IMR-90 (cell line): Measurements from ENCODE around the gene NPAS2. TPM values are rescaled to one million over a fixed set of nuclear protein-coding genes. Genes with fewer than 3 reads are reported as not detected.

Source experiments
- ATAC-seq: fragments of 200-7000 bp; cut with Tn5 transposase; 2 replicates; pipeline ENCODE4 v1.9.1; 2020; ENCODE audit warnings: low read depth, mild to moderate bottlenecking, moderate library complexity
- BruUV-seq: library from RNA; stranded (reverse); fragments of 400-500 nt; replicated peaks from 2 replicates; lab custom pipeline; 2021; lab: Mats Ljungman, UMichigan
- CTCF ChIA-PET: fragments of 300-600 bp; formaldehyde crosslinking; extraction: SDS; loops from one replicate; lab custom pipeline; 2021; ENCODE audit warnings: antibody characterized with exemption; lab: Yijun Ruan, JAX
- POLR2A ChIA-PET: fragments of 300-600 bp; sonication (Branson Sonifier 250); formaldehyde crosslinking; loops from one replicate; lab custom pipeline; 2022; ENCODE audit warnings: antibody characterized with exemption; ENCODE audit not compliant: unreplicated experiment; lab: Charles Lee
- DNase-seq: peaks from one replicate; pipeline ENCODE4 v3.0.0; 2013
- H2AFZ ChIP-seq: replicated peaks from 2 replicates; pipeline ENCODE3; 2013; ENCODE audit warnings: low read length, mild to moderate bottlenecking; ENCODE audit not compliant: poor library complexity
- H2AK5ac ChIP-seq: 2 replicates; pipeline ENCODE4 v1.6.1; 2013; ENCODE audit warnings: low read depth, low read length, inconsistent platforms
- H2AK9ac ChIP-seq: replicated peaks from 2 replicates; pipeline ENCODE3; 2013; ENCODE audit warnings: mild to moderate bottlenecking, low read depth, low read length, moderate library complexity; ENCODE audit not compliant: poor library complexity
- H2BK120ac ChIP-seq: 2 replicates; pipeline ENCODE4 v1.6.1; 2013; ENCODE audit warnings: low read depth, low read length, inconsistent platforms
- H2BK15ac ChIP-seq: 3 replicates; pipeline ENCODE4 v1.6.1; 2013; ENCODE audit warnings: low read depth, low read length, inconsistent platforms
- H2BK20ac ChIP-seq: 2 replicates; pipeline ENCODE4 v1.6.1; 2013; ENCODE audit warnings: low read depth, mild to moderate bottlenecking, inconsistent platforms, low read length, moderate library complexity
- H2BK5ac ChIP-seq: 2 replicates; pipeline ENCODE4 v1.6.1; 2013; ENCODE audit warnings: mild to moderate bottlenecking, low read depth, low read length, inconsistent platforms; ENCODE audit not compliant: poor library complexity, severe bottlenecking
- H3K14ac ChIP-seq: replicated peaks from 2 replicates; pipeline ENCODE4 v1.6.1; 2013; ENCODE audit warnings: low read depth, low read length, inconsistent platforms
- H3K18ac ChIP-seq: 2 replicates; pipeline ENCODE4 v1.6.1; 2013; ENCODE audit warnings: low read depth, low read length, control low read depth
- H3K23ac ChIP-seq: 2 replicates; pipeline ENCODE4 v1.6.1; 2013; ENCODE audit warnings: low read depth, low read length, inconsistent platforms
- H3K27ac ChIP-seq: 2 replicates; pipeline ENCODE4 v1.5.1; 2013; ENCODE audit warnings: mild to moderate bottlenecking, control low read depth, low read length; ENCODE audit not compliant: insufficient read depth
- H3K27me3 ChIP-seq: 2 replicates; pipeline ENCODE4 v1.6.1; 2013; ENCODE audit warnings: low read length; ENCODE audit not compliant: control insufficient read depth, insufficient read depth
- H3K36me3 ChIP-seq: 2 replicates; pipeline ENCODE4 v1.6.1; 2013; ENCODE audit warnings: low read length, mixed read lengths; ENCODE audit not compliant: control insufficient read depth, insufficient read depth
- H3K4ac ChIP-seq: 2 replicates; pipeline ENCODE4 v1.6.1; 2013; ENCODE audit warnings: low read depth, low read length, inconsistent platforms
- H3K4me1 ChIP-seq: 2 replicates; pipeline ENCODE4 v1.6.1; 2013; ENCODE audit warnings: low read length, mixed read lengths; ENCODE audit not compliant: control insufficient read depth, insufficient read depth
- H3K4me2 ChIP-seq: 2 replicates; pipeline ENCODE4 v1.6.1; 2013; ENCODE audit warnings: low read depth, mild to moderate bottlenecking, control low read depth, low read length, moderate library complexity
- H3K4me3 ChIP-seq: 2 replicates; pipeline ENCODE4 v1.5.1; 2013; ENCODE audit warnings: low read depth, mild to moderate bottlenecking, control low read depth, low read length, moderate library complexity; ENCODE audit not compliant: insufficient read depth
- H3K56ac ChIP-seq: 2 replicates; pipeline ENCODE4 v1.6.1; 2013; ENCODE audit warnings: low read length, inconsistent platforms; ENCODE audit not compliant: insufficient read depth; ENCODE audit errors: extremely low read depth
- H3K79me1 ChIP-seq, 2 experiments: 2 replicates each; pipeline ENCODE4 v1.6.1; 2013; ENCODE audit warnings: low read length in 2 of 2, inconsistent platforms in 1 of 2, low read depth in 1 of 2
- H3K9ac ChIP-seq: 2 replicates; pipeline ENCODE4 v1.6.1; 2013; ENCODE audit warnings: low read depth, low read length, control low read depth
- H3K9me1 ChIP-seq: 2 replicates; pipeline ENCODE4 v1.6.1; 2013; ENCODE audit warnings: low read length, inconsistent platforms; ENCODE audit not compliant: insufficient read depth
- H3K9me3 ChIP-seq: 2 replicates; pipeline ENCODE4 v1.6.1; 2013; ENCODE audit warnings: low read length; ENCODE audit not compliant: control insufficient read depth, insufficient read depth
- H4K20me1 ChIP-seq: 2 replicates; pipeline ENCODE4 v1.6.1; 2013; ENCODE audit warnings: low read length, inconsistent platforms; ENCODE audit not compliant: insufficient read depth
- H4K5ac ChIP-seq: 2 replicates; pipeline ENCODE4 v1.6.1; 2013; ENCODE audit warnings: mild to moderate bottlenecking, low read depth, low read length, control low read depth
- H4K8ac ChIP-seq, 2 experiments: 2 replicates each; pipeline ENCODE4 v1.6.1; 2013; ENCODE audit warnings: low read depth in 2 of 2, low read length in 2 of 2, control low read depth in 1 of 2, inconsistent platforms in 1 of 2
- H4K91ac ChIP-seq: 2 replicates; pipeline ENCODE4 v1.6.1; 2013; ENCODE audit warnings: low read depth, low read length, inconsistent platforms; ENCODE audit not compliant: insufficient read depth
- BHLHE40 ChIP-seq: fragments of 150-350 bp; IDR thresholded peaks from 2 replicates; pipeline ENCODE4 v1.6.1; 2016; ENCODE audit warnings: mild to moderate bottlenecking, low read depth, low read length
- CEBPB ChIP-seq: IDR thresholded peaks from 2 replicates; pipeline ENCODE4 v1.6.1; 2012; ENCODE audit warnings: low read depth, low read length, improper control_type of control experiment
- CHD1 ChIP-seq: IDR thresholded peaks from 2 replicates; pipeline ENCODE4 v1.6.1; 2012; ENCODE audit warnings: low read depth, low read length, improper control_type of control experiment
- FOS ChIP-seq: fragments of 150-350 bp; IDR thresholded peaks from 2 replicates; pipeline ENCODE4 v1.6.1; 2016; ENCODE audit warnings: low read depth, low read length
- MAFK ChIP-seq: IDR thresholded peaks from 2 replicates; pipeline ENCODE4 v1.6.1; 2012; ENCODE audit warnings: low read depth, low read length, improper control_type of control experiment
- MAZ ChIP-seq: IDR thresholded peaks from 2 replicates; pipeline ENCODE4 v1.6.1; 2012; ENCODE audit warnings: low read depth, mild to moderate bottlenecking, low read length, improper control_type of control experiment, moderate library complexity, borderline replicate concordance
- MXI1 ChIP-seq: IDR thresholded peaks from 2 replicates; pipeline ENCODE4 v1.6.1; 2012; ENCODE audit warnings: low read depth, mild to moderate bottlenecking, low read length, moderate library complexity, borderline replicate concordance
- NFE2L2 ChIP-seq: fragments of 150-350 bp; IDR thresholded peaks from 2 replicates; pipeline ENCODE4 v1.6.1; 2016; ENCODE audit warnings: low read depth, mild to moderate bottlenecking, low read length
- POLR2A ChIP-seq: IDR thresholded peaks from 2 replicates; pipeline ENCODE4 v1.6.1; 2012; ENCODE audit warnings: mild to moderate bottlenecking, low read depth, low read length
- RAD21 ChIP-seq: IDR thresholded peaks from 2 replicates; pipeline ENCODE4 v1.6.1; 2012; ENCODE audit warnings: low read length, improper control_type of control experiment
- RCOR1 ChIP-seq: IDR thresholded peaks from 2 replicates; pipeline ENCODE4 v1.6.1; 2012; ENCODE audit warnings: mild to moderate bottlenecking, low read length, improper control_type of control experiment; ENCODE audit not compliant: insufficient replicate concordance
- RFX5 ChIP-seq: IDR thresholded peaks from 2 replicates; pipeline ENCODE4 v1.8.0; 2012; ENCODE audit warnings: low read depth, mild to moderate bottlenecking, low read length, moderate library complexity
- SMC3 ChIP-seq: fragments of 150-350 bp; IDR thresholded peaks from 2 replicates; pipeline ENCODE4 v1.6.1; 2016; ENCODE audit warnings: low read depth, mild to moderate bottlenecking, antibody characterized with exemption, low read length, moderate library complexity
- WGBS, 2 experiments: methylation state at CpG; one replicate each; pipeline versions ENCODE4 v1.1.5 to v1.1.7; 2013; ENCODE audit warnings: missing lambda C conversion rate in 2 of 2; ENCODE audit not compliant: insufficient read length in 1 of 2; ENCODE audit errors: extremely low coverage in 2 of 2; 5-methylcytosine and 5-hydroxymethylcytosine counted together
- dilution Hi-C: fragments of 300-500 bp; cut with HindIII; formaldehyde crosslinking; loops from one replicate; pipeline ENCODE4 v1.14.3; 2018; ENCODE audit warnings: low sequenced_read_pairs; ENCODE audit not compliant: unreplicated experiment
- in situ Hi-C: fragments of 300-500 bp; cut with MboI; formaldehyde crosslinking; loops from 3 replicates; pipeline ENCODE4 v1.14.3; 2019; ENCODE audit warnings: low sequenced_read_pairs, inconsistent platforms, mixed read lengths
- intact Hi-C: fragments of 100-400 bp; cut with micrococcal nuclease; formaldehyde crosslinking; loops from 2 replicates; pipeline ENCODE4 v1.10.0; 2022
- polyA plus RNA-seq, 3 experiments: library from polyadenylated mRNA; depleted of rRNA; stranded (reverse); fragments of >200 nt; gene quantifications; 2 replicates each; pipeline ENCODE4 v1.2.3, GENCODE V29; 2012; ENCODE audit warnings: low replicate concordance in 1 of 3
- total RNA-seq: library from RNA; depleted of rRNA; stranded (reverse); fragments of >200 nt; gene quantifications from 2 replicates; pipeline ENCODE4 v1.2.3, GENCODE V29; 2012
- TF ChIP-seq, protein P1 (sequence below): conservative IDR thresholded peaks from 2 replicates; pipeline ENCODE4 v1.5.1; 2012; ENCODE audit warnings: mild to moderate bottlenecking, low read depth, low read length, improper control_type of control experiment
- TF ChIP-seq, protein P2 (sequence below): fragments of 150-350 bp; IDR thresholded peaks from 2 replicates; pipeline ENCODE4 v1.6.1; 2016; ENCODE audit warnings: low read depth, mild to moderate bottlenecking, low read length, moderate library complexity, borderline replicate concordance
- TF ChIP-seq, protein P3 (sequence below): fragments of 150-350 bp; IDR thresholded peaks from 2 replicates; pipeline ENCODE4 v1.6.1; 2017; ENCODE audit warnings: mild to moderate bottlenecking, antibody characterized with exemption, low read length, low read depth

The NPAS2 gene
- total and polyA plus RNA-seq, 2 of the 4 experiments (the other 2 are of a cell fraction), result 5.2 to 14.8 TPM

DNA sequence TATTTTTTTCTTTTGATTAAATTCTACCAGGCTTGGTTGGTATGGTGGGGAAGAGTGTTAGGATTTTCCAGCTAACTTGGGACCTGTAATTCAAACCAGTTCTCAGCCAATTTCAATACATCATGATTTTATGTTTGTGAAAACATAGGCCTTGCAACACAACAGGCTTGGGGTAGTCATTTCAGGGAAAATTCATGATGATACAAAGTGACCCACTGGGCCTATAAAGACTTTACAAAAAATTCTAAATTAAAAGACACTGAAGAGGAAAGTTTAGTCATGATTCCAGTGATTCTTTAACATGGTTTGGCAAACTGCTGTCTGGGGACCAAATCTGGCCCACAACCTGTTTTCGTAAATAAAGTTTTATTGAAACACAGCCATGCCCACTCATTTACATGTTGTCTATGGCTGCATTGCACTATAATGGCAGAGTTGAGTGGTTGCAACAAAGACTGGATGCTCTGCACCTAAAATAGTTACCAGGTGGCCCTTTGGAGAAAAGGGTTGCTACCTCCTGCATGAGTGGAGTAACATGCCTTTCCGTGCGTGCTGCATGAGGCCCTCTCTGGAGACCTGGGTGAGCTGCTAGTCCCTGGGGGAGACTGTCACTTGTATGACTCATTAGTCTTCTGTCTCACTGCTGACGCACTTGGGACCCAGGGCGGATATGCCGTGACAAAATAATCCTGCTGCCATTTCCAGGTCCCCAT lies 73.6 kb downstream of the NPAS2 start:
- Histone ChIP-seq H4K8ac (no peak overlapping the region), H2AFZ (no peak overlapping the region), H4K5ac (no peak overlapping the region), H3K36me3 (no peaks in the 10 kb centered on the region), H3K4me2 (no peak overlapping the region), H3K14ac (no peak overlapping the region), H3K23ac (no peak overlapping the region), H3K9ac (no peak overlapping the region), H3K4me1 (peaks cover 13% of the 10 kb centered on the region), H2BK15ac (no peak overlapping the region), H3K9me3 (no peaks in the 10 kb centered on the region), H2BK5ac (no peak overlapping the region), H2AK5ac (no peak overlapping the region), H4K20me1 (no peaks in the 10 kb centered on the region; the same call in 1 of the 2 replicates), H3K4me3 (no peak overlapping the region), H2BK20ac (no peak overlapping the region), H3K9me1 (peaks cover 14% of the 10 kb centered on the region), H3K56ac (no peak overlapping the region), H3K27ac (no peak overlapping the region), H4K91ac (no peak overlapping the region), H2AK9ac (no peak overlapping the region), H2BK120ac (no peak overlapping the region), H3K79me1 (peaks cover 22 to 36% of the 10 kb centered on the region in 2 experiments), H3K27me3 (no peaks in the 10 kb centered on the region), H3K4ac (no peak overlapping the region), H3K18ac (no peak overlapping the region)
- WGBS, 2 experiments, result no CpG with 5 or more reads among the region's 6 CpGs
- ChIA-PET POLR2A (no interaction called here), CTCF (no interaction called here)
- TF ChIP-seq SMC3, result no peak
- TF ChIP-seq MAZ, result no peak
- TF ChIP-seq, protein P1, sequence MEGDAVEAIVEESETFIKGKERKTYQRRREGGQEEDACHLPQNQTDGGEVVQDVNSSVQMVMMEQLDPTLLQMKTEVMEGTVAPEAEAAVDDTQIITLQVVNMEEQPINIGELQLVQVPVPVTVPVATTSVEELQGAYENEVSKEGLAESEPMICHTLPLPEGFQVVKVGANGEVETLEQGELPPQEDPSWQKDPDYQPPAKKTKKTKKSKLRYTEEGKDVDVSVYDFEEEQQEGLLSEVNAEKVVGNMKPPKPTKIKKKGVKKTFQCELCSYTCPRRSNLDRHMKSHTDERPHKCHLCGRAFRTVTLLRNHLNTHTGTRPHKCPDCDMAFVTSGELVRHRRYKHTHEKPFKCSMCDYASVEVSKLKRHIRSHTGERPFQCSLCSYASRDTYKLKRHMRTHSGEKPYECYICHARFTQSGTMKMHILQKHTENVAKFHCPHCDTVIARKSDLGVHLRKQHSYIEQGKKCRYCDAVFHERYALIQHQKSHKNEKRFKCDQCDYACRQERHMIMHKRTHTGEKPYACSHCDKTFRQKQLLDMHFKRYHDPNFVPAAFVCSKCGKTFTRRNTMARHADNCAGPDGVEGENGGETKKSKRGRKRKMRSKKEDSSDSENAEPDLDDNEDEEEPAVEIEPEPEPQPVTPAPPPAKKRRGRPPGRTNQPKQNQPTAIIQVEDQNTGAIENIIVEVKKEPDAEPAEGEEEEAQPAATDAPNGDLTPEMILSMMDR, result no peak
- no peak for TF ChIP-seq RFX5
- no peak for TF ChIP-seq NFE2L2
- no peak for TF ChIP-seq RAD21
- TF ChIP-seq MXI1, result no peak
- TF ChIP-seq FOS, result no peak
- TF ChIP-seq RCOR1, result no peak
- TF ChIP-seq, protein P2, sequence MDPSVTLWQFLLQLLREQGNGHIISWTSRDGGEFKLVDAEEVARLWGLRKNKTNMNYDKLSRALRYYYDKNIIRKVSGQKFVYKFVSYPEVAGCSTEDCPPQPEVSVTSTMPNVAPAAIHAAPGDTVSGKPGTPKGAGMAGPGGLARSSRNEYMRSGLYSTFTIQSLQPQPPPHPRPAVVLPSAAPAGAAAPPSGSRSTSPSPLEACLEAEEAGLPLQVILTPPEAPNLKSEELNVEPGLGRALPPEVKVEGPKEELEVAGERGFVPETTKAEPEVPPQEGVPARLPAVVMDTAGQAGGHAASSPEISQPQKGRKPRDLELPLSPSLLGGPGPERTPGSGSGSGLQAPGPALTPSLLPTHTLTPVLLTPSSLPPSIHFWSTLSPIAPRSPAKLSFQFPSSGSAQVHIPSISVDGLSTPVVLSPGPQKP, result no peak
- TF ChIP-seq CEBPB, result no peak
- TF ChIP-seq CHD1, result no peak
- TF ChIP-seq BHLHE40, result no peak
- no peak for TF ChIP-seq MAFK
- TF ChIP-seq POLR2A, result no peak
- TF ChIP-seq, protein P3, sequence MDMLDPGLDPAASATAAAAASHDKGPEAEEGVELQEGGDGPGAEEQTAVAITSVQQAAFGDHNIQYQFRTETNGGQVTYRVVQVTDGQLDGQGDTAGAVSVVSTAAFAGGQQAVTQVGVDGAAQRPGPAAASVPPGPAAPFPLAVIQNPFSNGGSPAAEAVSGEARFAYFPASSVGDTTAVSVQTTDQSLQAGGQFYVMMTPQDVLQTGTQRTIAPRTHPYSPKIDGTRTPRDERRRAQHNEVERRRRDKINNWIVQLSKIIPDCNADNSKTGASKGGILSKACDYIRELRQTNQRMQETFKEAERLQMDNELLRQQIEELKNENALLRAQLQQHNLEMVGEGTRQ, result no peak
- dilution Hi-C loops, result no loop called here
- DNase-seq (no peak), ATAC-seq (no peak)
- intact Hi-C loops, result no loop called here
- in situ Hi-C loops, result no loop called here
- BruUV-seq, result no TSS peak
